ENCODE results near the gene COL5A2. TPM values are rescaled to one million over a fixed set of nuclear protein-coding genes. Genes with fewer than 3 reads are reported as not detected.

COL5A2 gene
- total and polyA plus RNA-seq, 10 of the 15 experiments (the other 5 are each of a cell fraction or from before 2014, with no cell fraction given): 0.04 to 0.85 (median 0.39) TPM

DNA sequence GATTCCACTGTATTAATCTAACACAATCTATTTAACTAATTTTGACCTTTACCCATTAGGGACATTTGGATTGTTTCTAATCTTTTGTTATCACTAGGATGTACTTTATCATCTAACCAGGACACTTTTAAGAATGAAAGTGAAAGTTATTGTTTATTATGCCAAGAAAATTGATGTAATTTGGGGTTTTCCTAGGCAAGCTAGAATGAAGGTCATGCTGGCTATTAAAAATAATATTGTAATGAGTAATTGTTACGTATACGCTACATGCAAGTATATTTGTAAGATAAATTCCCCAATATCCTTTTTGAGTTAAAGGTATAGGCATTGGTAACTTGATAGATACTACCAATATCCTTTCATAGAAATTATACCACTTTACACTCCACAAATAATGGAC lies 74.6 kb downstream of the COL5A2 start:
- no peak for FAIRE-seq
- H3K9me3 ChIP-seq (replicated peaks; ENCODE audit: control insufficient read depth, insufficient read depth, low read length): no peaks in the 10 kb centered on the region
- DNase-seq (ENCODE audit: low read depth, low spot score): no peak
- no peaks in the 10 kb centered on the region for H3K4me1 ChIP-seq (ENCODE audit: control insufficient read depth, insufficient read depth, low read length)
- H3K27me3 ChIP-seq (replicated peaks in 1 of 2; ENCODE audit: control insufficient read depth in 2 of 2, insufficient read depth in 2 of 2, low read length in 1 of 2): no peaks in the 10 kb centered on the region
- H3K79me2 ChIP-seq (ENCODE audit: control insufficient read depth, insufficient read depth, low read length): no peaks in the 10 kb centered on the region
- ChIA-PET POLR2A (no interaction called here), RAD21 (ENCODE audit: unreplicated experiment) (interaction anchor here (0.8 to 1.6 kb wide), 4 partner anchors 10 to 336 kb away, joined by 3 to 6 read pairs (median 4); partner anchors contain the start of gene WDR75), CTCF (interaction anchor here (0.8 to 2.4 kb wide), 3 partner anchors 9 to 38 kb away, joined by 3 to 16 read pairs (median 3); no protein-coding TSS in a partner anchor), SMC1A (ENCODE audit: uncharacterized antibody, unreplicated experiment) (interaction anchor here (1.4 to 2.0 kb wide), 2 partner anchors 11 to 121 kb away, joined by 3 to 10 read pairs; no protein-coding TSS in a partner anchor)
- H3K4me2 ChIP-seq (ENCODE audit: control insufficient read depth, insufficient read depth): no peak overlapping the region
- no peak overlapping the region for H3K9ac ChIP-seq (ENCODE audit: control insufficient read depth, insufficient read depth, low read length)
- in situ Hi-C loops (cut with MboI) (no loop called here), intact Hi-C loops (cut with micrococcal nuclease; ENCODE audit: unreplicated experiment) (no loop called here)
- H3K4me3 ChIP-seq: no peak overlapping the region
- peak; percentile 67 for ATAC-seq
- H4K20me1 ChIP-seq (ENCODE audit: control insufficient read depth, insufficient read depth): no peaks in the 10 kb centered on the region
- H3K36me3 ChIP-seq (ENCODE audit: control insufficient read depth in 2 of 2, insufficient read depth in 2 of 2, low read length in 1 of 2): no peaks in the 10 kb centered on the region
- H3K27ac ChIP-seq (ENCODE audit: control insufficient read depth, insufficient read depth): no peak overlapping the region
- no TSS peak for BruUV-seq (replicated peaks)
- 49% methylated on average over 2 of the region's 2 CpGs for WGBS (ENCODE audit: insufficient coverage, insufficient replicate concordance, low lambda C conversion rate, missing lambda C conversion rate)
- no peak overlapping the region for H2AFZ ChIP-seq (ENCODE audit: control insufficient read depth, low read depth, low read length)
- TF ChIP-seq RCOR1 (conservative IDR thresholded peaks at IDR 0.05; ENCODE audit: low read depth, low read length) (no peak), BCL11A (IDR thresholded peaks at IDR 0.05; ENCODE audit: low read depth, low read length) (no peak), RELA (IDR thresholded peaks at IDR 0.05; ENCODE audit: borderline replicate concordance, partially characterized antibody) (no peak), CBX5 (IDR thresholded peaks at IDR 0.05; ENCODE audit: low read depth) (no peak), NFYA (IDR thresholded peaks at IDR 0.05; ENCODE audit: borderline replicate concordance, low read depth, low read length) (no peak), DPF2 (IDR thresholded peaks at IDR 0.05) (0 out of 2 replicates have a peak, but pooled peaks have one; percentile 23), SIN3A (IDR thresholded peaks at IDR 0.05; ENCODE audit: low read depth, low read length) (no peak), EED (IDR thresholded peaks at IDR 0.05; ENCODE audit: low read depth) (no peak), YY1 (IDR thresholded peaks at IDR 0.05; ENCODE audit: low read depth, low read length) (no peak)
- TF ChIP-seq, protein P1, sequence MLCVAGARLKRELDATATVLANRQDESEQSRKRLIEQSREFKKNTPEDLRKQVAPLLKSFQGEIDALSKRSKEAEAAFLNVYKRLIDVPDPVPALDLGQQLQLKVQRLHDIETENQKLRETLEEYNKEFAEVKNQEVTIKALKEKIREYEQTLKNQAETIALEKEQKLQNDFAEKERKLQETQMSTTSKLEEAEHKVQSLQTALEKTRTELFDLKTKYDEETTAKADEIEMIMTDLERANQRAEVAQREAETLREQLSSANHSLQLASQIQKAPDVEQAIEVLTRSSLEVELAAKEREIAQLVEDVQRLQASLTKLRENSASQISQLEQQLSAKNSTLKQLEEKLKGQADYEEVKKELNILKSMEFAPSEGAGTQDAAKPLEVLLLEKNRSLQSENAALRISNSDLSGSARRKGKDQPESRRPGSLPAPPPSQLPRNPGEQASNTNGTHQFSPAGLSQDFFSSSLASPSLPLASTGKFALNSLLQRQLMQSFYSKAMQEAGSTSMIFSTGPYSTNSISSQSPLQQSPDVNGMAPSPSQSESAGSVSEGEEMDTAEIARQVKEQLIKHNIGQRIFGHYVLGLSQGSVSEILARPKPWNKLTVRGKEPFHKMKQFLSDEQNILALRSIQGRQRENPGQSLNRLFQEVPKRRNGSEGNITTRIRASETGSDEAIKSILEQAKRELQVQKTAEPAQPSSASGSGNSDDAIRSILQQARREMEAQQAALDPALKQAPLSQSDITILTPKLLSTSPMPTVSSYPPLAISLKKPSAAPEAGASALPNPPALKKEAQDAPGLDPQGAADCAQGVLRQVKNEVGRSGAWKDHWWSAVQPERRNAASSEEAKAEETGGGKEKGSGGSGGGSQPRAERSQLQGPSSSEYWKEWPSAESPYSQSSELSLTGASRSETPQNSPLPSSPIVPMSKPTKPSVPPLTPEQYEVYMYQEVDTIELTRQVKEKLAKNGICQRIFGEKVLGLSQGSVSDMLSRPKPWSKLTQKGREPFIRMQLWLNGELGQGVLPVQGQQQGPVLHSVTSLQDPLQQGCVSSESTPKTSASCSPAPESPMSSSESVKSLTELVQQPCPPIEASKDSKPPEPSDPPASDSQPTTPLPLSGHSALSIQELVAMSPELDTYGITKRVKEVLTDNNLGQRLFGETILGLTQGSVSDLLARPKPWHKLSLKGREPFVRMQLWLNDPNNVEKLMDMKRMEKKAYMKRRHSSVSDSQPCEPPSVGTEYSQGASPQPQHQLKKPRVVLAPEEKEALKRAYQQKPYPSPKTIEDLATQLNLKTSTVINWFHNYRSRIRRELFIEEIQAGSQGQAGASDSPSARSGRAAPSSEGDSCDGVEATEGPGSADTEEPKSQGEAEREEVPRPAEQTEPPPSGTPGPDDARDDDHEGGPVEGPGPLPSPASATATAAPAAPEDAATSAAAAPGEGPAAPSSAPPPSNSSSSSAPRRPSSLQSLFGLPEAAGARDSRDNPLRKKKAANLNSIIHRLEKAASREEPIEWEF (IDR thresholded peaks at IDR 0.05; ENCODE audit: insufficient replicate concordance, low read depth, low read length): no peak
- TF ChIP-seq, protein P2, sequence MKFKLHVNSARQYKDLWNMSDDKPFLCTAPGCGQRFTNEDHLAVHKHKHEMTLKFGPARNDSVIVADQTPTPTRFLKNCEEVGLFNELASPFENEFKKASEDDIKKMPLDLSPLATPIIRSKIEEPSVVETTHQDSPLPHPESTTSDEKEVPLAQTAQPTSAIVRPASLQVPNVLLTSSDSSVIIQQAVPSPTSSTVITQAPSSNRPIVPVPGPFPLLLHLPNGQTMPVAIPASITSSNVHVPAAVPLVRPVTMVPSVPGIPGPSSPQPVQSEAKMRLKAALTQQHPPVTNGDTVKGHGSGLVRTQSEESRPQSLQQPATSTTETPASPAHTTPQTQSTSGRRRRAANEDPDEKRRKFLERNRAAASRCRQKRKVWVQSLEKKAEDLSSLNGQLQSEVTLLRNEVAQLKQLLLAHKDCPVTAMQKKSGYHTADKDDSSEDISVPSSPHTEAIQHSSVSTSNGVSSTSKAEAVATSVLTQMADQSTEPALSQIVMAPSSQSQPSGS (IDR thresholded peaks at IDR 0.05; ENCODE audit: low read length): no peak
- TF ChIP-seq, protein P3, sequence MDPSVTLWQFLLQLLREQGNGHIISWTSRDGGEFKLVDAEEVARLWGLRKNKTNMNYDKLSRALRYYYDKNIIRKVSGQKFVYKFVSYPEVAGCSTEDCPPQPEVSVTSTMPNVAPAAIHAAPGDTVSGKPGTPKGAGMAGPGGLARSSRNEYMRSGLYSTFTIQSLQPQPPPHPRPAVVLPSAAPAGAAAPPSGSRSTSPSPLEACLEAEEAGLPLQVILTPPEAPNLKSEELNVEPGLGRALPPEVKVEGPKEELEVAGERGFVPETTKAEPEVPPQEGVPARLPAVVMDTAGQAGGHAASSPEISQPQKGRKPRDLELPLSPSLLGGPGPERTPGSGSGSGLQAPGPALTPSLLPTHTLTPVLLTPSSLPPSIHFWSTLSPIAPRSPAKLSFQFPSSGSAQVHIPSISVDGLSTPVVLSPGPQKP (IDR thresholded peaks at IDR 0.05; ENCODE audit: low read depth, low read length): no peak
- TF ChIP-seq, protein P4, sequence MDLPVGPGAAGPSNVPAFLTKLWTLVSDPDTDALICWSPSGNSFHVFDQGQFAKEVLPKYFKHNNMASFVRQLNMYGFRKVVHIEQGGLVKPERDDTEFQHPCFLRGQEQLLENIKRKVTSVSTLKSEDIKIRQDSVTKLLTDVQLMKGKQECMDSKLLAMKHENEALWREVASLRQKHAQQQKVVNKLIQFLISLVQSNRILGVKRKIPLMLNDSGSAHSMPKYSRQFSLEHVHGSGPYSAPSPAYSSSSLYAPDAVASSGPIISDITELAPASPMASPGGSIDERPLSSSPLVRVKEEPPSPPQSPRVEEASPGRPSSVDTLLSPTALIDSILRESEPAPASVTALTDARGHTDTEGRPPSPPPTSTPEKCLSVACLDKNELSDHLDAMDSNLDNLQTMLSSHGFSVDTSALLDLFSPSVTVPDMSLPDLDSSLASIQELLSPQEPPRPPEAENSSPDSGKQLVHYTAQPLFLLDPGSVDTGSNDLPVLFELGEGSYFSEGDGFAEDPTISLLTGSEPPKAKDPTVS (IDR thresholded peaks at IDR 0.05; ENCODE audit: low read depth, low read length): no peak

All from GM12878 (cell line).